ENCODE measurements around the gene MGAT4B.
A peak's percentile ranks its signal among the peaks of the same experiment; 100 is the strongest.

The MGAT4B gene

DNA sequence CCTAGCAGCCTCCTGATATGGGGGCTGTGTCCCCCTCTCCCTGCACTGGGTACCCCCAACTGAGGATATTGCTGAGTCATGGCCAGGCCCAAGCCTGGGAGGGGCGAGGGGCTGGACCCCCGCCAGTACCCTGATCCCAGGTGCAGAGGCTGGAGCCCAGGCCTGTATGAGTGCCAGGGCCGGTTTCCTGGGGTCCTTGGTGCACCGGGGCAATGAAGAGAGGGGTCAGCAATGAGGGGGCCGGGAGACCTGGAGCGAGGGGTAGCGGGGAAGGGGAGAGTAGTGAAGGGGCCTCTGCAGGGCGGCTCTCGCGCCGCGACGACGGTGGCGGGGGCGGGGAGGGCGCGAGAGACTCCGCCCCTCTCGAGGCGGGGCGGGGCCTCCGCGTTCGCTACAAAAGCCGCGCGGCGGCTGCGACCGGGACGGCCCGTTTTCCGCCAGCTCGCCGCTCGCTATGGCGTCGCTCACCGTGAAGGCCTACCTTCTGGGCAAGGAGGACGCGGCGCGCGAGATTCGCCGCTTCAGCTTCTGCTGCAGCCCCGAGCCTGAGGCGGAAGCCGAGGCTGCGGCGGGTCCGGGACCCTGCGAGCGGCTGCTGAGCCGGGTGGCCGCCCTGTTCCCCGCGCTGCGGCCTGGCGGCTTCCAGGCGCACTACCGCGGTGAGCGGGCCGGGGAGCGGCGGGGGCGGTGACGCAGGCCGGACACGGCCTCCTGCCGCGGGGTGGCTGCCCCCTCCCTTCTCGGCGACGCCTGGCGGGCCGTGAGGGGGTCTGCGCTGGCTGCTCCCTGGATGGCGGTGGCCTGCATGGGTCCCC, 14.0 kb upstream of the MGAT4B start, which contains the start of gene SQSTM1:
TSS of gene SQSTM1 (plus strand) at position 423 of the 815 bp plus-strand sequence. CDS start at position 455, 32 bp downstream.
- peak within 1 kb of the TSS; percentile 96 for H3K4ac ChIP-seq (ENCODE audit: low read depth, low read length)
- peak within 1 kb of the TSS; percentile 99 for H2AK5ac ChIP-seq (ENCODE audit: low read length)
- peaks cover 41% of the 10 kb centered on the region for H3K79me1 ChIP-seq (ENCODE audit: low read length)
- WGBS (ENCODE audit: extremely low coverage, insufficient coverage, insufficient read length): no CpG with 5 or more reads among the region's 81 CpGs
- H3K23ac ChIP-seq (ENCODE audit: low read length): no peak within 1 kb of the TSS
- H3K9me3 ChIP-seq (ENCODE audit: insufficient read depth, low read depth, low read length): no peaks in the 10 kb centered on the region
- H3K36me3 ChIP-seq (ENCODE audit: control insufficient read depth in 1 of 2, insufficient read depth in 2 of 2, low read length in 2 of 2): peaks cover 35 to 39% of the 10 kb centered on the region in 2 experiments
- no peaks in the 10 kb centered on the region for H3K27me3 ChIP-seq (ENCODE audit: insufficient read depth, low read length)
- H3K14ac ChIP-seq (ENCODE audit: low read length): peak within 1 kb of the TSS; percentile 86
- H3K18ac ChIP-seq (ENCODE audit: low read length): peak within 1 kb of the TSS; percentile 92
- peak within 1 kb of the TSS; percentile 92 for H2BK5ac ChIP-seq (ENCODE audit: low read depth, low read length, poor library complexity)
- H3K4me1 ChIP-seq (ENCODE audit: control insufficient read depth in 1 of 2, insufficient read depth in 2 of 2, low read length in 2 of 2): peaks cover 33 to 40% of the 10 kb centered on the region in 2 experiments
- H2BK12ac ChIP-seq (ENCODE audit: low read length): peak within 1 kb of the TSS; percentile 95
- peak within 1 kb of the TSS; percentile 95 for H3K4me3 ChIP-seq (ENCODE audit: low read depth, low read length)
- peak within 1 kb of the TSS; percentile 82 for H4K8ac ChIP-seq (ENCODE audit: low read depth, low read length)
- H4K91ac ChIP-seq (ENCODE audit: low read depth, low read length): peak within 1 kb of the TSS; percentile 97
- H2BK120ac ChIP-seq (ENCODE audit: insufficient read depth, low read length, poor library complexity): peak within 1 kb of the TSS; percentile 95
- H3K27ac ChIP-seq (ENCODE audit: low read depth, low read length): peak within 1 kb of the TSS; percentile 94
- H3K9ac ChIP-seq (ENCODE audit: low read length): peak within 1 kb of the TSS; percentile 87
- H4K12ac ChIP-seq (ENCODE audit: low read depth, low read length): peak within 1 kb of the TSS; percentile 83
- peak; percentile 58 to 85 for DNase-seq
- peaks cover 30% of the 10 kb centered on the region for H3K79me2 ChIP-seq (ENCODE audit: control insufficient read depth, insufficient read depth, low read length, poor library complexity)
- peak within 1 kb of the TSS; percentile 46 for H2AFZ ChIP-seq (ENCODE audit: insufficient read depth, low read length, poor library complexity)
- H3K4me2 ChIP-seq (ENCODE audit: low read length): peak within 1 kb of the TSS; percentile 74

- peak overlapping the region; percentile 96 for H3K4ac ChIP-seq (ENCODE audit: low read depth, low read length)
- peak overlapping the region; percentile 82 for H4K8ac ChIP-seq (ENCODE audit: low read depth, low read length)
- H3K18ac ChIP-seq (ENCODE audit: low read length): peak overlapping the region; percentile 86
- H2BK12ac ChIP-seq (ENCODE audit: low read length): peak overlapping the region; percentile 95
- peaks cover 33 to 38% of the 10 kb centered on the region in 2 experiments for H3K36me3 ChIP-seq (ENCODE audit: control insufficient read depth in 1 of 2, insufficient read depth in 2 of 2, low read length in 2 of 2)
- peak overlapping the region; percentile 74 for H3K4me2 ChIP-seq (ENCODE audit: low read length)
- H3K14ac ChIP-seq (ENCODE audit: low read length): peak overlapping the region; percentile 71
- peaks cover 30% of the 10 kb centered on the region for H3K79me2 ChIP-seq (ENCODE audit: control insufficient read depth, insufficient read depth, low read length, poor library complexity)
- no peak for DNase-seq
- H4K12ac ChIP-seq (ENCODE audit: low read depth, low read length): peak overlapping the region; percentile 83
- H3K4me3 ChIP-seq (ENCODE audit: low read depth, low read length): no peak overlapping the region
- WGBS (ENCODE audit: extremely low coverage, insufficient coverage, insufficient read length): no CpG with 5 or more reads among the region's 12 CpGs
- H2AFZ ChIP-seq (ENCODE audit: insufficient read depth, low read length, poor library complexity): peak overlapping the region; percentile 13
- H2BK5ac ChIP-seq (ENCODE audit: low read depth, low read length, poor library complexity): peak overlapping the region; percentile 92
- H3K9ac ChIP-seq (ENCODE audit: low read length): no peak overlapping the region
- no peak overlapping the region for H3K23ac ChIP-seq (ENCODE audit: low read length)
- H4K91ac ChIP-seq (ENCODE audit: low read depth, low read length): peak overlapping the region; percentile 97
- H2AK5ac ChIP-seq (ENCODE audit: low read length): peak overlapping the region; percentile 99
- peak overlapping the region; percentile 95 for H2BK120ac ChIP-seq (ENCODE audit: insufficient read depth, low read length, poor library complexity)
- peaks cover 33 to 42% of the 10 kb centered on the region in 2 experiments for H3K4me1 ChIP-seq (ENCODE audit: control insufficient read depth in 1 of 2, insufficient read depth in 2 of 2, low read length in 2 of 2)
- peak overlapping the region; percentile 94 for H3K27ac ChIP-seq (ENCODE audit: low read depth, low read length)
- H3K27me3 ChIP-seq (ENCODE audit: insufficient read depth, low read length): no peaks in the 10 kb centered on the region
- peaks cover 41% of the 10 kb centered on the region for H3K79me1 ChIP-seq (ENCODE audit: low read length)
- no peaks in the 10 kb centered on the region for H3K9me3 ChIP-seq (ENCODE audit: insufficient read depth, low read depth, low read length)
These were observed 13.4 kb upstream of the MGAT4B start for GRCh38 chr5:179820127-179820482.

DNA sequence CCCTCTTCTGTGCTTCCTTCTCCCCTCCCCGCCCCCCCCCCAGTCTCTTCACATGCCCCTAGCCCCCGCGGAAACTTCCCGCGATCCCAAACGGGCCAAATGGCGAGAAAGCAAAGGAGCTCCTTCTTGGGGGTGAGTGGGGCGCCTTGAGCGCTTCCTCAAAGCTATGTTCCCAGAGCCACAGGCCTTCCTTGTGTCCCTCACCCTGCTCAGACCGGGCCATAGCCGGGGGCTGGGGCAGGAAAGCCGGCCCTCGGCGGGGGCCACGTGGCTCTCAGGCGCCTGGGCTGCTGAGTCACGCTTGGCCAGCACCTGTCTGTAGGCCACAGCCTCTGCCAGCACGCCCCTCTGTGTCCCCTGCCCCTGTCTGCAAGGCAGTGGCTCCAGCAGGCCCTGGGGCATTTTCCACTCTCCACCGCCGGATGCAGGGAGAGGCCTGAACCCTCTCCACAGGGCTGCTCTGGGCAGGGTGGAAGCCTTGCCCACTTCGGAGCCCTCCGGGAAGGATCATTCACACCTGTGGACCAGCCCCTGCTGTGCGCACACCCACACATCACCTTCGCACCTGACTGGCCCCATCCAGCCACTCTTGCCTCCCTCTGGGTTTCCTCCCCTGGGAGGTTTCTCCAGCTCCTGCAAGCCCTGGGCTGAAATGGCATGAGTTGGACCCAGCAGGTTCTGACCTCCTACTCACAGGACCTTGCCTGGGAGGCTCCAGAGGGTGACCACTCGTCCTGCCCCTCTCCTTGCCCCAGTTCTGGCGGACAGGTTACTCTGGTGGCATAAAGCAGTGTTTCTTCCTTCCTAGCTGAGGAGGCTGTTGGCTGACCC, 12.8 kb upstream of the MGAT4B start:
- Histone ChIP-seq H3K9ac (ENCODE audit: low read length) (no peak overlapping the region), H3K14ac (ENCODE audit: low read length) (peak overlapping the region; percentile 71), H2BK5ac (ENCODE audit: low read depth, low read length, poor library complexity) (peak overlapping the region; percentile 92), H3K9me3 (ENCODE audit: insufficient read depth, low read depth, low read length) (no peaks in the 10 kb centered on the region), H3K79me1 (ENCODE audit: low read length) (peaks cover 41% of the 10 kb centered on the region), H3K18ac (ENCODE audit: low read length) (peak overlapping the region; percentile 86), H3K4me3 (ENCODE audit: low read depth, low read length) (no peak overlapping the region), H3K4me1 (ENCODE audit: control insufficient read depth in 1 of 2, insufficient read depth in 2 of 2, low read length in 2 of 2) (peaks cover 33 to 42% of the 10 kb centered on the region in 2 experiments), H3K4ac (ENCODE audit: low read depth, low read length) (peak overlapping the region; percentile 96), H3K36me3 (ENCODE audit: control insufficient read depth in 1 of 2, insufficient read depth in 2 of 2, low read length in 2 of 2) (peaks cover 29 to 33% of the 10 kb centered on the region in 2 experiments), H2AFZ (ENCODE audit: insufficient read depth, low read length, poor library complexity) (peak overlapping the region; percentile 23), H4K91ac (ENCODE audit: low read depth, low read length) (peak overlapping the region; percentile 97), H2AK5ac (ENCODE audit: low read length) (peak overlapping the region; percentile 99), H4K12ac (ENCODE audit: low read depth, low read length) (peak overlapping the region; percentile 83), H4K8ac (ENCODE audit: low read depth, low read length) (peak overlapping the region; percentile 82), H3K79me2 (ENCODE audit: control insufficient read depth, insufficient read depth, low read length, poor library complexity) (peaks cover 30% of the 10 kb centered on the region), H3K27ac (ENCODE audit: low read depth, low read length) (peak overlapping the region; percentile 94), H2BK12ac (ENCODE audit: low read length) (peak overlapping the region; percentile 95), H2BK120ac (ENCODE audit: insufficient read depth, low read length, poor library complexity) (peak overlapping the region; percentile 95), H3K4me2 (ENCODE audit: low read length) (peak overlapping the region; percentile 72), H3K23ac (ENCODE audit: low read length) (no peak overlapping the region), H3K27me3 (ENCODE audit: insufficient read depth, low read length) (no peaks in the 10 kb centered on the region)
- no CpG with 5 or more reads among the region's 26 CpGs for WGBS (ENCODE audit: extremely low coverage, insufficient coverage, insufficient read length)
- peak; percentile 94 to 95 for DNase-seq

DNA sequence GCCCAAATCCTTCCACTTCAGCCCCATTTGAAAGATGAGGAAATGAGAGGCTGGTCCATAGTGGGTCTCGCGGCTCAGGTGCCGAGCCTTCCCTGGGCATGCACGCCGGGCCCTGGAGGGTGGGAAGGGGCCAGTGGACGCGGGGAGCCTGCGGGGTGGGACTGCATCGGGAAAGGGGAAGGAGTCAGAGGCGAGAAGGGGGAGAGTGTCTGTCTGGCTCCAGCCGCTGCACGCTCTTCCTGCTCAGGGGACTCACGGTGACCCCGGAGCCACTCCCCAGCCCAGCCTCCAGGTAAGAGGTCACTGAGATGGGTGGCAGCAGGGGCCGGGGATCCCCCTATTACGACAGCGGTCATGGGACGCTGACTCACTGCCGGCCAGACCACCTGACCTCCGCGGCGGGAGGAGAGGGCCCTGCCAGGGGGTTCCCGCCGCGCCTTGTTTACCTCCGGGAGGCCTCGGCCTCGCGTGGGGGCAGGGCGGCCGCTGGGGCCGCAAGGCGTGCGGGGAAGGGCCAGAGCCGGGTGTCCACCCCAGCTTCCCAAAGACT, 12.2 kb upstream of the MGAT4B start:
- Histone ChIP-seq H3K79me1 (ENCODE audit: low read length) (peaks cover 41% of the 10 kb centered on the region), H2AFZ (ENCODE audit: insufficient read depth, low read length, poor library complexity) (peak overlapping the region; percentile 48), H3K14ac (ENCODE audit: low read length) (peak overlapping the region; percentile 81), H2BK120ac (ENCODE audit: insufficient read depth, low read length, poor library complexity) (peak overlapping the region; percentile 85), H3K18ac (ENCODE audit: low read length) (peak overlapping the region; percentile 89), H3K4ac (ENCODE audit: low read depth, low read length) (peak overlapping the region; percentile 44), H4K91ac (ENCODE audit: low read depth, low read length) (peak overlapping the region; percentile 97), H3K23ac (ENCODE audit: low read length) (no peak overlapping the region), H3K9me3 (ENCODE audit: insufficient read depth, low read depth, low read length) (no peaks in the 10 kb centered on the region), H3K79me2 (ENCODE audit: control insufficient read depth, insufficient read depth, low read length, poor library complexity) (peaks cover 30% of the 10 kb centered on the region), H2BK5ac (ENCODE audit: low read depth, low read length, poor library complexity) (peak overlapping the region; percentile 84), H4K12ac (ENCODE audit: low read depth, low read length) (peak overlapping the region; percentile 1), H3K4me2 (ENCODE audit: low read length) (peak overlapping the region; percentile 72), H3K27me3 (ENCODE audit: insufficient read depth, low read length) (no peaks in the 10 kb centered on the region), H3K4me3 (ENCODE audit: low read depth, low read length) (peak overlapping the region; percentile 46), H3K9ac (ENCODE audit: low read length) (no peak overlapping the region), H4K8ac (ENCODE audit: low read depth, low read length) (peak overlapping the region; percentile 89), H3K27ac (ENCODE audit: low read depth, low read length) (peak overlapping the region; percentile 94), H2AK5ac (ENCODE audit: low read length) (peak overlapping the region; percentile 81), H3K4me1 (ENCODE audit: control insufficient read depth in 1 of 2, insufficient read depth in 2 of 2, low read length in 2 of 2) (peaks cover 33 to 42% of the 10 kb centered on the region in 2 experiments), H2BK12ac (ENCODE audit: low read length) (peak overlapping the region; percentile 78), H3K36me3 (ENCODE audit: control insufficient read depth in 1 of 2, insufficient read depth in 2 of 2, low read length in 2 of 2) (peaks cover 26 to 27% of the 10 kb centered on the region in 2 experiments)
- DNase-seq: peak; percentile 94 to 96
- WGBS (ENCODE audit: extremely low coverage, insufficient coverage, insufficient read length): no CpG with 5 or more reads among the region's 35 CpGs

Data from trophoblast cell (in vitro differentiated cells and primary cell).